ENCODE results near the gene ERFE.

ERFE gene

GRCh38 chr2:238127165-238128060 is 31.4 kb upstream of the ERFE start:
- peak; percentile 62 for DNase-seq (ENCODE audit: low spot score)

GRCh38 chr2:238128061-238128440 is 30.7 kb upstream of the ERFE start:
- DNase-seq (ENCODE audit: low spot score), result no peak
- TF ChIP-seq, protein P1, sequence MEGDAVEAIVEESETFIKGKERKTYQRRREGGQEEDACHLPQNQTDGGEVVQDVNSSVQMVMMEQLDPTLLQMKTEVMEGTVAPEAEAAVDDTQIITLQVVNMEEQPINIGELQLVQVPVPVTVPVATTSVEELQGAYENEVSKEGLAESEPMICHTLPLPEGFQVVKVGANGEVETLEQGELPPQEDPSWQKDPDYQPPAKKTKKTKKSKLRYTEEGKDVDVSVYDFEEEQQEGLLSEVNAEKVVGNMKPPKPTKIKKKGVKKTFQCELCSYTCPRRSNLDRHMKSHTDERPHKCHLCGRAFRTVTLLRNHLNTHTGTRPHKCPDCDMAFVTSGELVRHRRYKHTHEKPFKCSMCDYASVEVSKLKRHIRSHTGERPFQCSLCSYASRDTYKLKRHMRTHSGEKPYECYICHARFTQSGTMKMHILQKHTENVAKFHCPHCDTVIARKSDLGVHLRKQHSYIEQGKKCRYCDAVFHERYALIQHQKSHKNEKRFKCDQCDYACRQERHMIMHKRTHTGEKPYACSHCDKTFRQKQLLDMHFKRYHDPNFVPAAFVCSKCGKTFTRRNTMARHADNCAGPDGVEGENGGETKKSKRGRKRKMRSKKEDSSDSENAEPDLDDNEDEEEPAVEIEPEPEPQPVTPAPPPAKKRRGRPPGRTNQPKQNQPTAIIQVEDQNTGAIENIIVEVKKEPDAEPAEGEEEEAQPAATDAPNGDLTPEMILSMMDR (IDR thresholded peaks at IDR 0.05; ENCODE audit: extremely low read depth, missing control alignments), result no peak

More at GRCh38 chr2:238127165-238128060, 31.4 kb upstream of the ERFE start:
- TF ChIP-seq, protein P1 (IDR thresholded peaks at IDR 0.05; ENCODE audit: extremely low read depth, missing control alignments), result no peak

GRCh38 chr2:238128534-238129001 is 30.2 kb upstream of the ERFE start:
- TF ChIP-seq, protein P1 (IDR thresholded peaks at IDR 0.05; ENCODE audit: extremely low read depth, missing control alignments), result no peak
- no peak for DNase-seq (ENCODE audit: low spot score)

DNA sequence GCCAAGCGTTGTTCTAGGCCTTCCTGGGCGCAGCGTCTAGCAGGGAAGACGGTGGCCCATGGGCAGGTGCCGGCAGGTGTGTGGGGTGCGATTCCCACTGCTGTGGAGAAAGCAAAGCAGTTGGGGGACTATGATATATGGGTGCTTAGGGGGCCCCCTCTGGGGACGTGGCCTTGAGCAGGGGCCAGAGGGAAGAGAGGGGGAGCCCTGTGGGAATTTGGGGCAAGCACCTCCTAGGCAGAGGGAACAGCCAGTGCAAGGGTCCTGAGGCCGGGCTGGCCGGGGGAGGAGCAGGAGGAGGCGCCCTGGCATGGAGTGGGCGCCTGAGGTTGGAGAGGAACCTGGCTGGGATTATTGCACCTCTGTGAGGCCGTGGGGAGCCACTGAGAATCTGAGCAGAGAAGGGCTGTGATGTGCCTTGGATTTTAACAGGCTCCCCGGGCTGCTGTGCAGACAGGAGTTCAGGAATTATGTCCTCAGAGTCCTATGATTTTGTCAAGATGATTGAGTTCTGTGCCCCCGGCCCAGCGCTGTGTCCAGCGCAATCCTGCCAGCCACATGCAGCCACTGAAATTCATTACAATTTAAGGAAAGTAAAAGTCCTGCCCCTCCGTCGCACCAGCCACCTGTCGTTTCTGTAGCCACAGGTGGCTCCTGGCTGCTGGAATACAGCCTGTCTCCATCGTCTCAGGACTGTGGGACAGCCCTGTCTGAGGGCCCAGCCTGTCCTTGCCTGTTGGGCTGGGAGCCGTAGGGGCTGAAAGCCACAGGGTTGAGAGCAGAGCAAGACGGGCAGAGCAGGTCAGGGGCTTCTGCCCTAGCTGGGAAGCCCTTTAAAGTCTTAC is 29.4 kb upstream of the ERFE start:
- DNase-seq (ENCODE audit: low spot score), result no peak
- TF ChIP-seq, protein P1 (IDR thresholded peaks at IDR 0.05; ENCODE audit: extremely low read depth, missing control alignments), result no peak

GRCh38 chr2:238130111-238130695 is 28.6 kb upstream of the ERFE start:
- no peak for DNase-seq (ENCODE audit: low spot score)
- TF ChIP-seq, protein P1 (IDR thresholded peaks at IDR 0.05; ENCODE audit: extremely low read depth, missing control alignments), result no peak

DNA sequence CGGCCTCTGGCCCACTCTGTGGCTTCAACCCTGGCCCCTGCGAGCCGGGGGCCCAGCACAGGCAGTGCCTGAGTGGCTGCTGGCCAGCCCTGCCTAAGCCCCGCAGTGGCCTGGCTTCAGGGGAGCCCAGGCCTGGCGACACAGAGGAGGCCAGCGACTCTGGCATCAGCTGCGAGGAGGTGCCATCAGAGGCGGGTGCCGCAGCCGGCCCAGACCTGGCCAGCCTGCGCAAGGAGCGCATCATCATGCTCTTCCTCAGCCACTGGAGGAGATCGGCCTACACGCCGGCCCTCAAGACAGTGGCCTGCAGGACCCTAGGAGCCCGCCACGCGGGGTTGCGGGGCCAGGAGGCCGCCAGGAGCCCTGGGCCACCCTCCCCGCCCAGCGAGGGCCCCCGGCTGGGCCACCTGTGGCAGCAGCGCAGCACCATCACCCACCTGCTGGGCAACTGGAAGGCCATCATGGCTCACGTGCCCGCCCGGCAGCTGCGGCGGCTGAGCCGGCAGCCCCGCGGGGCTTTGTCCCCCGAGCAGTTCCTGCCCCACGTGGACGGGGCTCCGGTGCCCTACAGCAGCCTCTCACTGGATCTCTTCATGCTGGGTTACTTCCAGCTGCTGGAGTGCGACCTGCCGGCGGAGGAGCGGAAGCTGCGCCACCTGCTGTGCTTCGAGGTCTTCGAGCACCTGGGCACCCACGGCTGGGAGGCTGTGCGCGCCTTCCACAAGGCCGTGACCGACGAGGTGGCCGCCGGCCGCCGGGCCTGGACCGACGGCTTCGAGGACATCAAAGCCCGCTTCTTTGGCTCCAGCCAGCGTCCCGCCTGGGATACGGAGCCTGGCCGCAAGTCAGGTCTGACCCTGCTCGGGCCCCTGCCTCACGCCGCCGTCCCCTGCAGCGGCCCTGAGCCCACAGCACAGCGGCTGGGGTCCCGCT is 27.8 kb upstream of the ERFE start:
- no peak for DNase-seq (ENCODE audit: low spot score)
- TF ChIP-seq, protein P1 (IDR thresholded peaks at IDR 0.05; ENCODE audit: extremely low read depth, missing control alignments), result no peak
